AG04450 (cell line): ENCODE measurements around the gene OMP. TPM values are rescaled to one million over a fixed set of nuclear protein-coding genes. Genes with fewer than 3 reads are reported as not detected.

Experiments
- CTCF ChIA-PET: fragments of 300-600, 350-600 bp; formaldehyde crosslinking; extraction: SDS; loops from one replicate; lab custom pipeline; 2022; ENCODE audit warnings: antibody characterized with exemption, inconsistent platforms; lab: Charles Lee
- POLR2A ChIA-PET: fragments of 350-600 bp; formaldehyde crosslinking; extraction: SDS; loops from one replicate; lab custom pipeline; 2021; ENCODE audit warnings: antibody characterized with exemption, inconsistent platforms; lab: Yijun Ruan, JAX
- DNase-seq: peaks from one replicate; pipeline ENCODE4 v3.0.0-alpha.2; 2011; ENCODE audit warnings: low read depth, low spot score
- H3K27ac ChIP-seq: one replicate; pipeline ENCODE4 v1.5.1; 2012; ENCODE audit warnings: low read depth, low read length, control low read depth
- H3K27me3 ChIP-seq: one replicate; pipeline ENCODE4 v1.6.0; 2012; ENCODE audit warnings: low read length; ENCODE audit not compliant: control insufficient read depth, insufficient read depth
- H3K4me3 ChIP-seq: 2 replicates; pipeline ENCODE4 v1.5.1; 2011; ENCODE audit warnings: mild to moderate bottlenecking, low read depth, low read length, control low read depth
- H3K9me3 ChIP-seq: 2 replicates; pipeline ENCODE4 v1.5.1; 2012; ENCODE audit warnings: low read length; ENCODE audit not compliant: control insufficient read depth, insufficient read depth
- CTCF ChIP-seq: IDR thresholded peaks from 2 replicates; pipeline ENCODE4 v1.5.1; 2011; ENCODE audit warnings: low read depth, low read length, control low read depth, inconsistent platforms
- polyA plus RNA-seq: library from polyadenylated mRNA; depleted of rRNA; stranded (reverse); fragments of >200 nt; gene quantifications from 2 replicates; pipeline ENCODE4 v1.2.3, GENCODE V29; 2011

Gene OMP
- polyA plus RNA-seq, 1 experiment = not detected

GRCh38 chr11:77119531-77119936 is 16.9 kb downstream of the OMP start:
- Histone ChIP-seq H3K27me3 (no peaks in the 10 kb centered on the region), H3K27ac (no peak overlapping the region), H3K9me3 (no peaks in the 10 kb centered on the region; the same call in 1 of the 2 replicates), H3K4me3 (no peak overlapping the region)
- DNase-seq = no peak
- TF ChIP-seq CTCF = no peak
- ChIA-PET CTCF (no interaction called here), POLR2A (no interaction called here)

GRCh38 chr11:77120571-77120970 is 17.9 kb downstream of the OMP start:
- Histone ChIP-seq H3K9me3 (no peaks in the 10 kb centered on the region; the same call in 1 of the 2 replicates), H3K27me3 (no peaks in the 10 kb centered on the region), H3K4me3 (no peak overlapping the region), H3K27ac (no peak overlapping the region)
- ChIA-PET POLR2A (no interaction called here), CTCF (no interaction called here)
- TF ChIP-seq CTCF = no peak
- no peak for DNase-seq

GRCh38 chr11:77121096-77121640 is 18.5 kb downstream of the OMP start:
- ChIA-PET CTCF (no interaction called here), POLR2A (no interaction called here)
- Histone ChIP-seq H3K27me3 (no peaks in the 10 kb centered on the region), H3K4me3 (no peak overlapping the region), H3K27ac (no peak overlapping the region), H3K9me3 (no peaks in the 10 kb centered on the region; the same call in 1 of the 2 replicates)
- no peak for TF ChIP-seq CTCF
- DNase-seq = no peak

GRCh38 chr11:77121876-77122575 is 19.4 kb downstream of the OMP start:
- POLR2A ChIA-PET = no interaction called here
- TF ChIP-seq CTCF = no peak
- no peaks in the 10 kb centered on the region for H3K27me3 ChIP-seq
- DNase-seq = no peak
- no peaks in the 10 kb centered on the region; the same call in 1 of the 2 replicates for H3K9me3 ChIP-seq
- H3K4me3 ChIP-seq = no peak overlapping the region
- H3K27ac ChIP-seq = no peak overlapping the region
- CTCF ChIA-PET = interaction anchor here (1.8 kb wide), 1 partner anchor 426 kb away, joined by 5 read pairs; no protein-coding TSS in a partner anchor

GRCh38 chr11:77122576-77123212 is 20.1 kb downstream of the OMP start:
- ChIA-PET CTCF (interaction anchor here (1.8 kb wide), 1 partner anchor 426 kb away, joined by 5 read pairs; no protein-coding TSS in a partner anchor), POLR2A (no interaction called here)
- H3K9me3 ChIP-seq = no peaks in the 10 kb centered on the region; the same call in 1 of the 2 replicates
- H3K27ac ChIP-seq = no peak overlapping the region
- no peak for DNase-seq
- TF ChIP-seq CTCF = no peak
- no peak overlapping the region for H3K4me3 ChIP-seq
- no peaks in the 10 kb centered on the region for H3K27me3 ChIP-seq
